ENCODE measurements around the gene PTPRN2. TPM values are rescaled to one million over a fixed set of nuclear protein-coding genes. Genes with fewer than 3 reads are reported as not detected.

Gene PTPRN2
- total and polyA plus RNA-seq, 2 of the 8 experiments (the other 6 are each of a cell fraction or from before 2014, with no cell fraction given): 2.6 to 4.5 TPM

DNA sequence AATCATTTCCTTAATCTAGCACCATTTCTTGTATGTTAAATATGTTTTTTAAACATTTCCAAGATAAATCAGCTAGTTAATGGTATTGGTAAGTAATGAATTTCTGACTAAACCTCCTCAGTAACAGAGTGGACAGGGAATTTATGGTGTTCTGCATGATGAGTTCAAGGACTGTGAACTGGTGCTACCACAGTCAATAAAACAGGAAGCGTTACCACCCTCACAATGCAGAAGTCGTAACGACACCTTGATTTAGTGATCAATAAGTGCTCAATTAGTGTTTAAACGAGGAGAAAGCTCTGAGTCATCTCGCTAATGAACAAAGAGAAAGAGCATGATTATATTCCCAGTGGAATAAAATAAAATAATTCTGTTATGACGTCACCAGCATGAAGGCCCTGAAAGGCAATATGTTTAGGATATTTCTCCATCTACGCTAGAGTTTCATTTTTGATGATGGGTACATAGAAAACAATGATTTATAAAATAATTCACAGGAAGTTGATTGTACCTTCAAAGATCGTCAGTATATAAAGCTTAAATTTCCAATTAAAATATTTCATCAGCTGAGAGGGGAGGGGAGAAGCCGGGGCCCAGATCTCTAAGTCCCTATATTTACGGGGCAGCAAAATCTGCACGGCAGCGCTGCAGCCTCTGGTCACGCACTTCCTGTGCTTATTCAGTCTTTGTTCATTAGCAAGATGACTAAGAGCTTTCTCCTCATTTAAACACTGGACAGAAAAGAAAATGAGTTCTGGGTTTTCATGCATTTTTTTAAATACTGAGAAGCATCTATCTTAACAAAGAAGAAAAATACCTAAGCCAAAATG, 400.5 kb downstream of the PTPRN2 start:
- no peak overlapping the region for H3K18ac ChIP-seq (ENCODE audit: extremely low read depth, low read length)
- no peak overlapping the region for H3K27ac ChIP-seq (ENCODE audit: low read depth, low read length)
- no peak overlapping the region for H3K9ac ChIP-seq (replicated peaks in 1 of 4; ENCODE audit: extremely low read depth in 1 of 4, low read depth in 3 of 4, low read length in 3 of 4)
- no peak overlapping the region for H4K91ac ChIP-seq (replicated peaks; ENCODE audit: insufficient read length, low read length)
- H2BK20ac ChIP-seq (ENCODE audit: low read length): no peak overlapping the region
- DNase-seq (ENCODE audit: low read depth in 1 of 2, low spot score in 2 of 2): no peak
- H3K23ac ChIP-seq (ENCODE audit: insufficient read length): no peak overlapping the region
- H4K20me1 ChIP-seq (replicated peaks in 1 of 2; ENCODE audit: control insufficient read depth in 1 of 2, insufficient read depth in 2 of 2, low read length in 2 of 2): no peaks in the 10 kb centered on the region
- no peak overlapping the region for H3K4me3 ChIP-seq (ENCODE audit: extremely low read depth in 1 of 4, insufficient read depth in 2 of 4, low read depth in 3 of 4, low read length in 4 of 4)
- TF ChIP-seq SUZ12 (IDR thresholded peaks at IDR 0.05; ENCODE audit: low read length) (no peak), NRF1 (IDR thresholded peaks at IDR 0.05; ENCODE audit: low read depth, low read length) (no peak), SRF (IDR thresholded peaks at IDR 0.05; ENCODE audit: low read depth, low read length) (no peak), TBP (IDR thresholded peaks at IDR 0.05; ENCODE audit: low read depth, low read length) (no peak), CHD1 (IDR thresholded peaks at IDR 0.05; ENCODE audit: low read depth, low read length) (no peak)
- TF ChIP-seq, protein P1, sequence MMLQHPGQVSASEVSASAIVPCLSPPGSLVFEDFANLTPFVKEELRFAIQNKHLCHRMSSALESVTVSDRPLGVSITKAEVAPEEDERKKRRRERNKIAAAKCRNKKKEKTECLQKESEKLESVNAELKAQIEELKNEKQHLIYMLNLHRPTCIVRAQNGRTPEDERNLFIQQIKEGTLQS (IDR thresholded peaks at IDR 0.05; ENCODE audit: insufficient read depth, low read depth, low read length): no peak
- TF ChIP-seq, protein P2, sequence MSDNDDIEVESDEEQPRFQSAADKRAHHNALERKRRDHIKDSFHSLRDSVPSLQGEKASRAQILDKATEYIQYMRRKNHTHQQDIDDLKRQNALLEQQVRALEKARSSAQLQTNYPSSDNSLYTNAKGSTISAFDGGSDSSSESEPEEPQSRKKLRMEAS (IDR thresholded peaks at IDR 0.05): no peak
- H4K5ac ChIP-seq (ENCODE audit: insufficient read length, low read depth, low read length): no peak overlapping the region
- FAIRE-seq: no peak
- WGBS, 2 experiments (ENCODE audit: extremely low coverage in 1 of 2, insufficient coverage in 1 of 2, insufficient read length in 1 of 2, insufficient replicate concordance in 2 of 2, low coverage in 1 of 2, low lambda C conversion rate in 2 of 2, missing lambda C conversion rate in 1 of 2): 84% methylated on average over 13 of the region's 13 CpGs; no CpG with 5 or more reads in 1 of the 2 experiments
- H3K14ac ChIP-seq (ENCODE audit: insufficient read length): no peak overlapping the region
- no peak overlapping the region for H2AK5ac ChIP-seq (ENCODE audit: low read depth, low read length)
- H3K56ac ChIP-seq (replicated peaks; ENCODE audit: insufficient read length, low read depth, low read length): no peak overlapping the region
- H3K4ac ChIP-seq (replicated peaks; ENCODE audit: insufficient read length, low read depth, low read length): no peak overlapping the region
- no peaks in the 10 kb centered on the region for H3K36me3 ChIP-seq (ENCODE audit: control insufficient read depth in 2 of 4, insufficient read depth in 4 of 4, low read length in 3 of 4)
- no peak overlapping the region for H2BK15ac ChIP-seq (ENCODE audit: low read length)
- no peak overlapping the region for H2AFZ ChIP-seq (ENCODE audit: low read length)
- no peak overlapping the region for H2BK12ac ChIP-seq (ENCODE audit: low read depth, low read length)
- ChIA-PET CTCF (ENCODE audit: partially characterized antibody) (interaction anchor here (0.6 kb wide), 1 partner anchor 239 kb away, joined by 3 read pairs; no protein-coding TSS in a partner anchor), POLR2A (ENCODE audit: partially characterized antibody) (no interaction called here)
- H4K8ac ChIP-seq (ENCODE audit: extremely low read depth, insufficient read depth, low read length): no peak overlapping the region
- H3K27me3 ChIP-seq (replicated peaks in 1 of 4; ENCODE audit: control insufficient read depth in 3 of 4, extremely low read depth in 1 of 4, insufficient read depth in 3 of 4, low read length in 3 of 4): no peaks in the 10 kb centered on the region
- no peak overlapping the region for H2BK5ac ChIP-seq (ENCODE audit: low read depth, low read length)
- no peaks in the 10 kb centered on the region for H3K4me1 ChIP-seq (replicated peaks in 1 of 4; ENCODE audit: control insufficient read depth in 3 of 4, insufficient read depth in 4 of 4, low read length in 3 of 4)
- no peak overlapping the region for H2BK120ac ChIP-seq (replicated peaks; ENCODE audit: low read depth, low read length)
- H3K79me2 ChIP-seq (ENCODE audit: control insufficient read depth in 1 of 2, insufficient read depth in 2 of 2, low read length in 2 of 2): no peaks in the 10 kb centered on the region
- H3K23me2 ChIP-seq (ENCODE audit: low read depth, low read length): no peaks in the 10 kb centered on the region
- H3K4me2 ChIP-seq (ENCODE audit: insufficient read depth in 1 of 2, low read depth in 2 of 2, low read length in 2 of 2): no peak overlapping the region
- H3K79me1 ChIP-seq (ENCODE audit: low read depth, low read length): no peaks in the 10 kb centered on the region
- peaks cover 14 to 46% of the 10 kb centered on the region in 2 experiments; a peak in 3 of 4 replicates for H3K9me3 ChIP-seq (ENCODE audit: insufficient read depth in 2 of 2, low read depth in 1 of 2, low read length in 1 of 2)

Measured in H1 (cell line).